Fibroblast of pulmonary artery (primary cell): Measurements from ENCODE around the gene EXOC7.

Source experiments
- DNase-seq: peaks from one replicate; pipeline ENCODE4 v3.0.0-alpha.2; 2010; ENCODE audit warnings: low read depth
- H3K4me3 ChIP-seq: replicated peaks from 2 replicates; pipeline ENCODE4 v1.5.1; 2011; ENCODE audit warnings: low read depth, mild to moderate bottlenecking, control low read depth, low read length, moderate library complexity
- CTCF ChIP-seq: IDR thresholded peaks from 2 replicates; pipeline ENCODE4 v1.5.1; 2011; ENCODE audit warnings: mild to moderate bottlenecking, control low read depth, low read length, inconsistent platforms; ENCODE audit errors: missing control alignments

The EXOC7 gene

DNA sequence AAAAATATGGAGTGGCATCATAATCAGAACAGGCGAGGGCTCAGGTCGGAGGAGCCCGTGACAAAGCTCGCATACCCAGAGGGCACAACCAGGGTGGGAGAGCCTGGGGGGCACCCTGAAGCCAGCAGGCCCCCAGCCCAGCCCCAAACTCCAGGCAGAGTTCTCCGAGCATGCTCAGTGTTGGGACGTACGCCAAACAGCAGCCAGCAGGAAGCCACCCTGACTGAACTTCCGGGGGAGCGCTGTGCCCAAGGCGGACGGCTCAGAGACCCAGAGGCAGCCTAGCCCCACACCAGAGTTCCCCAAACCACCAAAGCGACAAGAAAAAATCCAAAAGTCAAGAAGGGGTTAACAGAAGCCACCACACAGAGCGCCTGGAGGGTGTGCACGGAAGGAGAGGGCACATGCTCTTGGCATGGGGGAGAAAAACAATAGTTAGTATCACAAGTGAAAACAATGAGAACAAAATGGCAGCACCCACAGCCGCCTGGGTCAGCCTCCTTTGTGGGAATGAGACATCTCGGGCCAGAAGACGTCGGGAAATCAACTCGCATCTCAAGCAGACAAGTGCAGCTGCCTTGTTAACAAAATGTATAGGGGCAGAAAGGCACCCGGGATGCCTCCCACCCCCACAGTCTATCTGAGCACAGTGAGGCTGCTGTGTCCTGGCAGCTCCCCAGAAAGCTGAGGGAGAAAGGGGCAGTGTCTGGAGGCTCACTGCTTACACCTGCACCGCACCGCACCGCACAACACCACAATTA is 11.9 kb downstream of the EXOC7 start:
- DNase-seq: no peak
- H3K4me3 ChIP-seq: no peak overlapping the region
- TF ChIP-seq CTCF: no peak

GRCh38 chr17:76090517-76091129 is 13.0 kb downstream of the EXOC7 start:
- DNase-seq: no peak
- no peak for TF ChIP-seq CTCF
- no peak overlapping the region for H3K4me3 ChIP-seq

DNA sequence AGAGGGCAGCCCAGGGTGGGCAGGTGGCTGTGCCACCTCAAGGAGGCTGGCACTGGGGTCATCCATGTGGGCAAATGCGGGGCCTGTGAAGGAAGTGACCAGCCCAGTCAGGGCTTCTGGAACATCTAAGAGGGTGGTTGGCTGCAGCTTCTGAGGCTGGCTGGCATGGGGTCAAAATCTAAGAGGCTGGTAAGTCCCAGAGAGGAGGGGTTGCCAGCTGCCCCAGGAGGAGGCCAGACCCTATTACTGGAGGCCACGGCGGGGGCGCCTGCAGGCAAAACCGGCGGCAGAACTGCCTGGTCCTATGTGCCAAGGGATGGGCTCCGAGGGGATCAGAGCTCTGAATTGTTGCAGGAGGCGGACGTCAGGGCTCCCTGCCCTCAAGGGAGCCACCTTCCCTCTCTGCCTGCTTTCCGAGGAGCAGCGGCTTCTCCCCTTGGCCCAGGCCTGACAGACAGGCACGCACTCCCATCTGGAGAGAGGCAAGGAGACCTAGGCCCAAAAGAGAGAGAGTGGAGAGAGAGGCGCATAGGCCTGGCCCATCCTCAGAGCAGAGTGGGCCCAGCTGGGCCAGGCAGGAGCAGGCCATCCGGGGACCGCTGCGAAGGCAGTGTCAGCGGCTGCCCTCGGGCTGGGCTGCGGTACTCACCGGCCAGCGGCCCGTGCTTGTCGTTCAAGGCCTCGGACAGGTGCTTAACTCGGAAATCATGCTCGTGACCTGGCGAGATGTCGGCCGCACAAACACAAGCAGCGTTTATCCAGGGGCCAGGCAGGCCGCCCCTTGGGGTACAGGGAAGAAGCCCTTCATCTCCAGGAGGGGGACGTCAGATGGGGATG is 13.7 kb downstream of the EXOC7 start:
- no peak overlapping the region for H3K4me3 ChIP-seq
- no peak for DNase-seq
- no peak for TF ChIP-seq CTCF

GRCh38 chr17:76088868-76089576 is 14.6 kb downstream of the EXOC7 start:
- DNase-seq: no peak
- H3K4me3 ChIP-seq: no peak overlapping the region
- no peak for TF ChIP-seq CTCF

DNA sequence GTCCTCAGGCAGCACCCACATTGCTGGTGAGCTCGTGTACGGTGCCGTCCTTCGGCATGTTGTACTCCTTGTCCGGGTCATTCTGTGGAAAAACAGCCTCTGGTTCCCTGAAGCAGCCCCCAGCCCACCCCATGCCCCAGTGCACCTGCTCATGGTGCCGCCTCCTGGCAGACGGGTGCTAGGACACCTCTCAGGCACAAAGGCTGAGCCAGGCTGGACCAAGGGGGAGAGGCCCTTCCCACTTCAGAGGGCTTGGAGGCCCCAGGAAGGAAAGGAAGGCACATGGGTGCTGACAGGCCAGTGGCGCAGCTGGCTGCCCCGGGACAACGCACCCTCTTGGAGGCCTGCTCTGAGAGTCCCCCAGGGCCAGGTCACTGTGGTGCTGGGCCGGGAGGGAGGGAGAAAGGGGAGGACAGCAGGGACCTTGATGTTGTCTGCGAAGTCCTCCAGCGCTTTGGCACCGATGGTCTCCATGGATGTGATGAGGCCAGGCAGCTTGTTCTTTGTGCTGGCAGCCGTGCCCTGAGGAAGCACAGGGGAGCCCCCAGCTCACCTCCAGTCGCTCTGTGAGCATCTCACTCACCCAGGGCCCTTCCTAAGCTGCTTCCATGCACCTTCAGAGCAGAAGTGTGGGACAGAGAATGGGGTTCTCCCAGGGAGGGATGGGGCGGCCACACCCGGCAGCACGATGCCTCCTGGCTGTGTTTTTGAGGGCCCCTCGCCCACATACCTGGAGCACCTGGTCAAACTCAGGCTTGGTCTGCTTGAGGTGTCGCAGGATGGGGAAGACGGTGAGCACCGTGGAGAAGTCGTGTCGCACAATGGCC is 15.3 kb downstream of the EXOC7 start:
- H3K4me3 ChIP-seq: no peak overlapping the region
- DNase-seq: no peak
- no peak for TF ChIP-seq CTCF

- DNase-seq: no peak
- TF ChIP-seq CTCF: no peak
These were observed 16.1 kb downstream of the EXOC7 start for GRCh38 chr17:76087531-76087930.

More at GRCh38 chr17:76087531-76087930, 16.1 kb downstream of the EXOC7 start:
- H3K4me3 ChIP-seq: no peak overlapping the region
